Anterior cingulate cortex (tissue), 58 donors: ENCODE measurements around the gene LIX1L.

Source experiments
- DNase-seq, 58 donors: peaks; one replicate each; lab custom pipeline; 2025; lab: John Stamatoyannopoulos, UW

Gene LIX1L

GRCh38 chr1:145985502-145986439, 28.0 kb upstream of the LIX1L start:
- DNase-seq = peak in 5 of 58 donors; percentile 2 to 21 (median 10)

GRCh38 chr1:145985129-145985501, 27.3 kb upstream of the LIX1L start:
- no peak for DNase-seq

- no peak for DNase-seq
These were observed 26.4 kb upstream of the LIX1L start for GRCh38 chr1:145983960-145984830.

- no peak for DNase-seq
These were observed 25.4 kb upstream of the LIX1L start for GRCh38 chr1:145983206-145983675.

GRCh38 chr1:145982010-145982723, 24.4 kb upstream of the LIX1L start:
- no peak for DNase-seq

DNA sequence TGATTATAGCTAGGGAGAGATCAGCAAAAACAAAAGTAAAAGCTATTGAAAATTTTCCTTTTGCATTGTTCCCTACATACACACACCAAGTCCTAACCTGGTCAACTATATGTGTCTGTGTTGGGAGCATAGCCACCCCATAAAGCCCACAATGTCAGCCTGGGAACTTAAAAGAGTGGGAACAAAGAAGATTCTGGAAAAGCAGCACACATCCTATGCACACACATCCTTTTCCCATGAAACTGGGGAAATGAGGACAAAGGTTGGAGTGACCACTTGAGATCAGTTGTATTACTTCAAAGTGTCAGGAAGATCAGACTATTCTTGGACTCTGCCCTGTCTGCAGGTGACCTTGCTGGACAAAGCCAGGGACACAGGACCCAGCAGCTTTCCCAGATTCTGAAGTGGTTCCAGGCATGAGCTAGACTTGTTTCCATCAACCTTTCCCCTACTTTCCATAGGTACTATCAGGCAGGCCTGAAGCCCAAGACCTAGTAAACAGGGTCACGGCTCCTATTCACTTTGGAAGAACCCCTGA, 22.7 kb upstream of the LIX1L start:
- DNase-seq = no peak

DNA sequence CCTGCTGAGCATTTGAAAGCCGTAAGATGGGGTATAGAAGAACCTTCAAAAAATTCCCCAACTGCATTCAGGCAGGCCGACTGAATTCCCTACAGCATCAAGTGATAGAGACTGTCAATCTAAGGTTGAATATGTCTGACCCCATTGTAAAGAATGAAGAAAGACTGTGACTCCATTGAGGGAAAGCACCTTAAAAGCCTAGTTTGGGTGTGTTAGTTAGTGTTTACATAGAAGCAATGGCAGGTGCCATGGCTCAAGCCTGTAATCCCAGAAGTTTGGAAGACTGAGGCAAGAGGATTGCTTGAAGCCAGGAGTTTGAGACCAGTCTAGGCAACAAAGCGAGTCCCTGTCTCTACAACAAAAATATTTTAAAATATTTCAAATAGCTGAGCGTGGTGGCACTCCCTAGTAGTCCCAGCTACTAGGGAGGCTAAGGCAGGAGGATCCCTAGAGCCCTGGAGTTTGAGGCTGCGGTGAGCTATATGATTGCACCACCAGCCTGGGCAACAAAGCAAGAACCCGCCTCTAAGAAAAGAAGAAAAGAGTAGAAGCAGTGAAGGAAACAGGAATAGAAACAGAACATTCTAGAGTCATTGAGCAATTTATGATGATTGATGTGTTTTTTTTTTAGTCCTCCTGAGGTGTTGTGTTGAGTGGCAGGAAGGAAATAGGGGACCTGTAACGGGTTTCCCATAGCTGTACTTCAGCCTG, 22.1 kb upstream of the LIX1L start:
- no peak for DNase-seq

GRCh38 chr1:145978854-145979745, 21.3 kb upstream of the LIX1L start:
- peak; percentile 20 to 98 (median 86) for DNase-seq

- no peak for DNase-seq
These were observed 20.6 kb upstream of the LIX1L start for GRCh38 chr1:145978471-145978853.

- peak in 53 of 58 donors; percentile 8 to 82 (median 44) for DNase-seq
These were observed 20.0 kb upstream of the LIX1L start for GRCh38 chr1:145977486-145978470.

DNA sequence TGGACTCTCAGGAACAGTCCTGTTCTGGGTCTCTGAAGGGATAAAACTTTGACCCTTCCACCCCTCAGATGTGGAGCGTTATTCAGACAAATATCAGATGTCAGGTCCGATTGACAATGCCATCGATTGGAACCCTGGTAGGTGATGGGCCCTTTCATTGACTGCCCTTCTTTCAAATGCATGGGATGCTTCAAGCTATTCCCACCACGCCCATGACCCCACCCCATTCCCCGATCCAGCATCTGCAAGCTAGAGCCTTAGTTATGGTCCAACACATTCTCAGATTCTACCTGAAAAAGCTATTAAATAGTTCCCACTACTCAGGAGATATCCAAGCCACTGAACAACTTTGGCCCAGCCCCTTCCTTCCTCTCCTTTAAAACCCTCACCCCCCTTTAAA, 19.2 kb upstream of the LIX1L start:
- DNase-seq = no peak

GRCh38 chr1:145975216-145975615, 17.4 kb upstream of the LIX1L start:
- no peak for DNase-seq

DNA sequence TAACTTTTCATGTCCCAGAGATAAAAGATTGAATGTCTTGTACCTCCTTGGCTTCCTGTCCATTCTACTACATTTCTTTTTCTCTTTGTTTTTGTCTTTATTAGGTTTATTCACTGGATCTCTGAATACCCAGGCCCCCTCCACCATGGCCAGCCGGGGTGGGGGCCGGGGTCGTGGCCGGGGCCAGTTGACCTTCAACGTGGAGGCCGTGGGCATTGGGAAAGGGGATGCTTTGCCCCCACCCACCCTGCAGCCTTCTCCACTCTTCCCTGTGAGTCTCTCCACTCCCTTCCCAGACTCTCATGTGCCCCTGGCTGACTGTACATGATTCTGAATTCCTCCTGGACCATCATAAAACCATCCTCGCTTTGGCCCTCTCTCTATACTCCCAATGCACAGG, 16.9 kb upstream of the LIX1L start:
- DNase-seq = no peak

- no peak for DNase-seq
These were observed 14.8 kb upstream of the LIX1L start for GRCh38 chr1:145972580-145972979.

- DNase-seq = no peak
These were observed 9.5 kb upstream of the LIX1L start for GRCh38 chr1:145967288-145967687.

- DNase-seq = no peak
These were observed 7.4 kb upstream of the LIX1L start for GRCh38 chr1:145965119-145965744.
